Esophagus squamous epithelium (tissue), 5 donors: ENCODE measurements around the gene A3GALT2. TPM values are rescaled to one million over a fixed set of nuclear protein-coding genes. Genes with fewer than 3 reads are reported as not detected.

ENCODE experiments used
- DNase-seq: peaks from one replicate; lab custom pipeline; 2025; lab: John Stamatoyannopoulos, UW
- H3K27ac ChIP-seq, 4 donors: fragments of 200-600 bp; sonication (generic); one replicate each; pipeline ENCODE4 v1.5.1; 2016 to 2019; ENCODE audit warnings: mild to moderate bottlenecking in 1 of 4
- H3K27me3 ChIP-seq, 4 donors: fragments of 200-600 bp; sonication (generic); 1 replicate in 3 of 4; 2 replicates in 1 of 4; pipeline versions ENCODE4 v1.5.1 to v1.6.0; 2017 to 2021; ENCODE audit warnings: antibody characterized with exemption in 1 of 4
- H3K36me3 ChIP-seq, 3 donors: fragments of 200-600 bp; sonication (generic); one replicate each; pipeline ENCODE4 v1.5.1; 2016 to 2019
- H3K4me1 ChIP-seq, 3 donors: fragments of 200-600 bp; sonication (generic); one replicate each; pipeline ENCODE4 v1.5.1; 2017 to 2019
- H3K4me3 ChIP-seq, 4 donors: fragments of 200-600 bp; sonication (generic); 1 replicate in 3 of 4; 2 replicates in 1 of 4; pipeline ENCODE4 v1.5.1; 2016 to 2019; ENCODE audit warnings: mild to moderate bottlenecking in 2 of 4, moderate library complexity in 1 of 4
- H3K9me3 ChIP-seq, 3 donors: fragments of 200-600 bp; sonication (generic); one replicate each; pipeline ENCODE4 v1.5.1; 2016 to 2019
- CTCF ChIP-seq, 6 experiments: fragments of 450-650 bp in 4 of 6; fragments of 200-600 bp in 2 of 6; sonication (generic) in 2 of 6; IDR thresholded peaks; one replicate each; pipeline ENCODE4 v1.5.1; 2016 to 2019; ENCODE audit warnings: antibody characterized with exemption in 6 of 6, mild to moderate bottlenecking in 4 of 6, moderate library complexity in 4 of 6
- POLR2A ChIP-seq, 4 donors: fragments of 450-650 bp; IDR thresholded peaks; one replicate each; pipeline ENCODE4 v1.6.1; 2017; ENCODE audit warnings: antibody characterized with exemption in 4 of 4, mild to moderate bottlenecking in 4 of 4, moderate library complexity in 3 of 4
- WGBS, 2 donors: methylation state at CpG; one replicate each; pipeline ENCODE4 v1.1.5; 2018; 5-methylcytosine and 5-hydroxymethylcytosine counted together
- intact Hi-C: fragments of 100-400 bp; cut with DNase I; formaldehyde crosslinking; loops from one replicate; pipeline ENCODE4 v1.15.0; 2022
- total RNA-seq, 4 donors: library from RNA; depleted of rRNA; stranded (reverse); fragments of >200 nt; gene quantifications; one replicate each; pipeline ENCODE4 v1.1.0, GENCODE V29; 2016
- donor health status: DM: yes; HTN: yes; CAD: no.

The A3GALT2 gene
- not detected for total RNA-seq

- intact Hi-C loops: no loop called here
- peaks cover 26 to 40% (median 30%) of the 10 kb centered on the region in 3 donors for H3K36me3 ChIP-seq
- no peak within 1 kb of the TSS for H3K27ac ChIP-seq
- WGBS, 2 donors: 53 to 85% methylated on average over 7 of the region's 8 CpGs
- no peaks in the 10 kb centered on the region for H3K27me3 ChIP-seq
- no peak for TF ChIP-seq POLR2A (IDR thresholded peaks at IDR 0.05)
- no peak for TF ChIP-seq CTCF (IDR thresholded peaks at IDR 0.05)
- no peak for DNase-seq
- peaks cover 0 to 1% (median 0%) of the 10 kb centered on the region in 3 donors for H3K4me1 ChIP-seq
- H3K4me3 ChIP-seq: no peak within 1 kb of the TSS
- H3K9me3 ChIP-seq: no peaks in the 10 kb centered on the region
These were observed at the start of gene A3GALT2 for GRCh38 chr1:33320619-33321165. Gene A3GALT2, minus strand, starts transcription at chr1:33321098. Its CDS starts 0 bp downstream, at chr1:33321098.

- Histone ChIP-seq H3K36me3 (peaks cover 0 to 53% (median 0%) of the 10 kb centered on the region in 3 donors), H3K27me3 (no peaks in the 10 kb centered on the region), H3K4me1 (peaks cover 0 to 59% (median 24%) of the 10 kb centered on the region in 3 donors), H3K4me3 (no peak overlapping the region), H3K9me3 (no peaks in the 10 kb centered on the region), H3K27ac (peak overlapping the region in 1 of 4 donors; percentile 36)
- intact Hi-C loops: loop anchor here (10.0 kb wide), 1 partner anchor 94 kb away; no protein-coding TSS in a partner anchor
- no peak for TF ChIP-seq CTCF (IDR thresholded peaks at IDR 0.05)
- TF ChIP-seq POLR2A (IDR thresholded peaks at IDR 0.05): no peak
- WGBS, 2 donors: 49 to 81% methylated on average over 2 to 3 of the region's 4 CpGs
- DNase-seq: no peak
These were observed 49.4 kb upstream of the A3GALT2 start for GRCh38 chr1:33370301-33370700.

GRCh38 chr1:33369764-33370163 lies 48.9 kb upstream of the A3GALT2 start:
- peak overlapping the region in 1 of 4 donors; percentile 36 for H3K27ac ChIP-seq
- no peak for TF ChIP-seq POLR2A (IDR thresholded peaks at IDR 0.05)
- TF ChIP-seq CTCF (IDR thresholded peaks at IDR 0.05): no peak
- H3K9me3 ChIP-seq: no peaks in the 10 kb centered on the region
- no peak overlapping the region for H3K4me3 ChIP-seq
- no peaks in the 10 kb centered on the region for H3K27me3 ChIP-seq
- H3K36me3 ChIP-seq: peaks cover 0 to 53% (median 0%) of the 10 kb centered on the region in 3 donors
- 40 to 95% methylated on average over 1 to 2 of the region's 2 CpGs for WGBS, 2 donors
- peaks cover 1 to 59% (median 25%) of the 10 kb centered on the region in 3 donors for H3K4me1 ChIP-seq
- no peak for DNase-seq
- intact Hi-C loops: loop anchor here (5.0 to 10.0 kb wide), 3 partner anchors 72 to 255 kb away; no protein-coding TSS in a partner anchor

GRCh38 chr1:33369081-33369480 lies 48.2 kb upstream of the A3GALT2 start:
- Histone ChIP-seq H3K27ac (peak overlapping the region in 1 of 4 donors; percentile 17), H3K36me3 (peaks cover 0 to 53% (median 0%) of the 10 kb centered on the region in 3 donors), H3K9me3 (no peaks in the 10 kb centered on the region), H3K4me3 (no peak overlapping the region), H3K27me3 (no peaks in the 10 kb centered on the region), H3K4me1 (peaks cover 8 to 62% (median 31%) of the 10 kb centered on the region in 3 donors)
- 70% methylated on average over 8 of the region's 9 CpGs; no CpG with 5 or more reads in 1 of the 2 donors for WGBS, 2 donors
- TF ChIP-seq CTCF (IDR thresholded peaks at IDR 0.05): no peak
- no peak for DNase-seq
- intact Hi-C loops: loop anchor here (5.0 to 10.0 kb wide), 2 partner anchors 72 to 254 kb away; no protein-coding TSS in a partner anchor

GRCh38 chr1:33368431-33368830 lies 47.5 kb upstream of the A3GALT2 start:
- TF ChIP-seq POLR2A (IDR thresholded peaks at IDR 0.05) (no peak), CTCF (IDR thresholded peaks at IDR 0.05) (no peak)
- no peak for DNase-seq
- intact Hi-C loops: loop anchor here (5.0 to 10.0 kb wide), 2 partner anchors 71 to 254 kb away; no protein-coding TSS in a partner anchor
- Histone ChIP-seq H3K9me3 (no peaks in the 10 kb centered on the region), H3K27ac (peak overlapping the region in 3 of 4 donors; percentile 17 to 85 (median 26)), H3K27me3 (no peaks in the 10 kb centered on the region), H3K36me3 (peaks cover 0 to 53% (median 0%) of the 10 kb centered on the region in 3 donors), H3K4me3 (no peak overlapping the region), H3K4me1 (peaks cover 15 to 67% (median 37%) of the 10 kb centered on the region in 3 donors)
- WGBS, 2 donors: 77% methylated on average over 4 of the region's 15 CpGs; no CpG with 5 or more reads in 1 of the 2 donors
